GM23338 (cell line): Measurements from ENCODE around the gene TSC22D2. TPM values are rescaled to one million over a fixed set of nuclear protein-coding genes. Genes with fewer than 3 reads are reported as not detected.
A peak's percentile ranks its signal among the peaks of the same experiment; 100 is the strongest.

Source experiments
- ATAC-seq: fragments of 200-7000 bp; cut with Tn5 transposase; 3 replicates; pipeline ENCODE4 v1.9.1; 2020
- DNase-seq: peaks from one replicate; pipeline ENCODE4 v3.0.0-alpha.2; 2015; ENCODE audit warnings: low spot score
- H2AFZ ChIP-seq: fragments of 200-600 bp; sonication (generic); 2 replicates; pipeline ENCODE4 v1.8.0; 2016; ENCODE audit warnings: antibody characterized with exemption, mild to moderate bottlenecking, moderate library complexity
- H3F3A ChIP-seq: fragments of 200-600 bp; sonication (generic); replicated peaks from 2 replicates; pipeline ENCODE4 v1.8.0; 2017; ENCODE audit warnings: antibody characterized with exemption, mixed run types, low read depth
- H3K27ac ChIP-seq: fragments of 200-600 bp; sonication (generic); 2 replicates; pipeline ENCODE4 v1.6.1; 2016; ENCODE audit warnings: low read depth
- H3K27me3 ChIP-seq: fragments of 200-600 bp; sonication (generic); 2 replicates; pipeline ENCODE4 v1.8.0; 2016; ENCODE audit warnings: mild to moderate bottlenecking, mixed run types, moderate library complexity; ENCODE audit not compliant: insufficient read depth
- H3K36me3 ChIP-seq: fragments of 200-600 bp; sonication (generic); 2 replicates; pipeline ENCODE4 v1.8.0; 2016; ENCODE audit warnings: mild to moderate bottlenecking; ENCODE audit not compliant: insufficient read depth
- H3K4me1 ChIP-seq: fragments of 200-600 bp; sonication (generic); 2 replicates; pipeline ENCODE4 v1.8.0; 2016; ENCODE audit warnings: mild to moderate bottlenecking, moderate library complexity; ENCODE audit not compliant: insufficient read depth
- H3K4me2 ChIP-seq: fragments of 200-600 bp; sonication (generic); 2 replicates; pipeline ENCODE4 v1.7.1; 2017; ENCODE audit warnings: mixed run types
- H3K4me3 ChIP-seq: fragments of 200-600 bp; sonication (generic); 2 replicates; pipeline ENCODE4 v1.6.1; 2016; ENCODE audit warnings: mixed run types
- H3K79me2 ChIP-seq: fragments of 200-600 bp; sonication (generic); replicated peaks from 2 replicates; pipeline ENCODE4 v1.8.0; 2017; ENCODE audit warnings: mild to moderate bottlenecking; ENCODE audit not compliant: insufficient read depth
- H3K9me2 ChIP-seq: fragments of 200-600 bp; sonication (generic); 2 replicates; pipeline ENCODE4 v1.8.0; 2017; ENCODE audit not compliant: insufficient read depth
- H4K20me1 ChIP-seq: fragments of 200-600 bp; sonication (generic); replicated peaks from 2 replicates; pipeline ENCODE4 v1.8.0; 2017; ENCODE audit warnings: mild to moderate bottlenecking; ENCODE audit not compliant: insufficient read depth
- H3K27ac Mint-ChIP-seq: 2 replicates; pipeline ENCODE4 v1.8.0; 2020; ENCODE audit warnings: inconsistent platforms, mild to moderate bottlenecking, moderate library complexity, mixed read lengths
- H3K27me3 Mint-ChIP-seq: 3 replicates; pipeline ENCODE4 v1.8.0; 2022; ENCODE audit warnings: low read depth, mild to moderate bottlenecking, moderate library complexity, mixed read lengths, inconsistent platforms; ENCODE audit not compliant: insufficient read depth, poor library complexity
- H3K36me3 Mint-ChIP-seq: 3 replicates; pipeline ENCODE4 v1.8.0; 2021; ENCODE audit warnings: low read depth, mild to moderate bottlenecking, inconsistent platforms, moderate library complexity, mixed read lengths
- H3K4me1 Mint-ChIP-seq: 3 replicates; pipeline ENCODE4 v1.8.0; 2020; ENCODE audit warnings: mild to moderate bottlenecking, inconsistent platforms, mixed read lengths
- H3K4me3 Mint-ChIP-seq: 3 replicates; pipeline ENCODE4 v1.8.0; 2021; ENCODE audit warnings: moderate library complexity, mild to moderate bottlenecking, inconsistent platforms, mixed read lengths
- H3K9me3 Mint-ChIP-seq: 3 replicates; pipeline ENCODE4 v1.8.0; 2020; ENCODE audit warnings: moderate library complexity, mild to moderate bottlenecking, inconsistent platforms, mixed read lengths
- CREB1 ChIP-seq: fragments of 250-450 bp; sonication (Bioruptor Pico); IDR thresholded peaks from 2 replicates; pipeline ENCODE4 v1.5.0; 2020; ENCODE audit warnings: low read depth, mild to moderate bottlenecking, moderate library complexity
- EZH2phosphoT487 ChIP-seq: fragments of 200-600 bp; sonication (generic); IDR thresholded peaks from one replicate; pipeline ENCODE4 v1.8.1; 2018; ENCODE audit warnings: antibody characterized with exemption; ENCODE audit not compliant: unreplicated experiment
- JUNB ChIP-seq: IDR thresholded peaks from one replicate; pipeline ENCODE4 v1.6.1; 2016; ENCODE audit warnings: antibody characterized with exemption; ENCODE audit not compliant: unreplicated experiment
- STAT1 ChIP-seq: IDR thresholded peaks from one replicate; pipeline ENCODE4 v1.6.1; 2016; ENCODE audit warnings: antibody characterized with exemption; ENCODE audit not compliant: unreplicated experiment
- ZNF114 ChIP-seq: fragments of 250-450 bp; sonication (Bioruptor Pico); IDR thresholded peaks from 2 replicates; pipeline ENCODE4 v1.5.0; 2020; ENCODE audit warnings: mild to moderate bottlenecking, moderate library complexity
- ZNF331 ChIP-seq: fragments of 250-450 bp; sonication (Bioruptor Pico); IDR thresholded peaks from 2 replicates; pipeline ENCODE4 v1.5.0; 2020; ENCODE audit warnings: low read depth, mild to moderate bottlenecking, moderate library complexity
- polyA plus RNA-seq: library from polyadenylated mRNA; unstranded; fragments of >200 nt; fragmentation: Nextera tagmentation; extraction: Ambion mirVana; gene quantifications from 2 replicates; pipeline ENCODE4 v1.2.1, GENCODE V29; 2016
- total RNA-seq: library from RNA; depleted of rRNA; stranded (reverse); fragments of >200 nt; shearing (Covaris generic); gene quantifications from 2 replicates; pipeline ENCODE4 v1.2.3, GENCODE V29; 2014
- TF ChIP-seq, protein P1 (sequence below): IDR thresholded peaks from one replicate; pipeline ENCODE4 v1.6.1; 2018; ENCODE audit warnings: antibody characterized with exemption; ENCODE audit not compliant: unreplicated experiment
- TF ChIP-seq, protein P2 (sequence below), 2 experiments: fragments of 200-600 bp in 1 of 2; sonication (generic) in 1 of 2; conservative IDR thresholded peaks; 2 replicates each; pipeline versions ENCODE4 v1.5.1 to v1.6.1; 2016 to 2017; ENCODE audit warnings: antibody characterized with exemption in 2 of 2, low read depth in 2 of 2, mild to moderate bottlenecking in 2 of 2, moderate library complexity in 1 of 2
- TF ChIP-seq, protein P3 (sequence below): IDR thresholded peaks from 2 replicates; pipeline ENCODE4 v1.6.1; 2016; ENCODE audit warnings: antibody characterized with exemption

The TSC22D2 gene
- total and polyA plus RNA-seq, 2 experiments from 2014 or later, result 18.6 to 34.2 TPM

DNA sequence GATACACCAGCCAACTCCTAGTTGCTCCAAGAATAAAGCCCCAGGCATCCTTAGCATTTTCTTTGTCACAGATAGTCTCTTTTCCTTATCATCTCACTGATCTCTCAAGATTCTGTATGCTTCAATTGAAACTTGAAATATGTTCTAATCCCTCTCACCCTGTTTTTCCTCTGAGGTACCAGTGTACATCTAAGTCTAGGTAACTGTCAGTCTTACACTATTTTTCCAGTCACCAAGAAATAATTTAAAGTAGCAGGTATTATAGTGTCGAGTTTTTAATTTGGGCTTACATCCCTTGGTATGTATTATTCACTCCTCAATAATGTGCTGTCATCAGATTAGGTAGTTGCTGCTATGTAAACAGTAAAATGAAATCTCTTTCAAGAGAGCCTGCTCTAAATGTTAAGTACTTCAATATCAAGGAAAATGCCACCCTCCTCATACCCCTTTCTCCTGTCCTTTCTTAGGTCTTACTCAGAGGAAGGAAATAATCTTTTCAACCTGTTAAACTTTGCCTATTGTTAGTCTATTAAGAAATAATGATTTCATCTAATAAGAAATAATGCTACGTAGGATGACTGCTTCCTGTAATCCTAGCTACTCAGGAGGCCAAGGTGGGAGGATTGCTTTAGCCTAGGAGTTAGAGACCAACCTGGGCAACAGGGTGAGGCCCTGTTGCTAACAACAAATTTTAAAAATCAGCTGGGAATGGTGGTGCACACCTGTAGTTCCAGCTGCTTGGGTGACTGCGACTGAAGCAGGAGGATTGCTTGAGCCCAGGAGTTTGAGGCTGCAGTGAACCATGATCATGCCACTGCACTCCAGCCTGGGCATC, 39.8 kb downstream of the TSC22D2 start:
- Histone ChIP-seq H2AFZ (no peak overlapping the region), H3K79me2 (peaks cover 38% of the 10 kb centered on the region), H3K4me2 (no peak overlapping the region), H4K20me1 (peaks cover 5% of the 10 kb centered on the region), H3K4me3 (no peak overlapping the region), H3K4me1 (peaks cover 22% of the 10 kb centered on the region; the same call in 1 of the 2 replicates), H3K36me3 (no peaks in the 10 kb centered on the region), H3K27me3 (no peaks in the 10 kb centered on the region), H3F3A (no peaks in the 10 kb centered on the region), H3K27ac (no peak overlapping the region), H3K9me2 (no peaks in the 10 kb centered on the region)
- H3K36me3 Mint-ChIP-seq, result no peaks in the 10 kb centered on the region
- H3K4me1 Mint-ChIP-seq, result peaks cover 24% of the 10 kb centered on the region
- no peak for TF ChIP-seq ZNF331 (CRISPR knock-in tag)
- TF ChIP-seq STAT1, result no peak
- no peak for TF ChIP-seq CREB1 (CRISPR knock-in tag)
- TF ChIP-seq, protein P1, sequence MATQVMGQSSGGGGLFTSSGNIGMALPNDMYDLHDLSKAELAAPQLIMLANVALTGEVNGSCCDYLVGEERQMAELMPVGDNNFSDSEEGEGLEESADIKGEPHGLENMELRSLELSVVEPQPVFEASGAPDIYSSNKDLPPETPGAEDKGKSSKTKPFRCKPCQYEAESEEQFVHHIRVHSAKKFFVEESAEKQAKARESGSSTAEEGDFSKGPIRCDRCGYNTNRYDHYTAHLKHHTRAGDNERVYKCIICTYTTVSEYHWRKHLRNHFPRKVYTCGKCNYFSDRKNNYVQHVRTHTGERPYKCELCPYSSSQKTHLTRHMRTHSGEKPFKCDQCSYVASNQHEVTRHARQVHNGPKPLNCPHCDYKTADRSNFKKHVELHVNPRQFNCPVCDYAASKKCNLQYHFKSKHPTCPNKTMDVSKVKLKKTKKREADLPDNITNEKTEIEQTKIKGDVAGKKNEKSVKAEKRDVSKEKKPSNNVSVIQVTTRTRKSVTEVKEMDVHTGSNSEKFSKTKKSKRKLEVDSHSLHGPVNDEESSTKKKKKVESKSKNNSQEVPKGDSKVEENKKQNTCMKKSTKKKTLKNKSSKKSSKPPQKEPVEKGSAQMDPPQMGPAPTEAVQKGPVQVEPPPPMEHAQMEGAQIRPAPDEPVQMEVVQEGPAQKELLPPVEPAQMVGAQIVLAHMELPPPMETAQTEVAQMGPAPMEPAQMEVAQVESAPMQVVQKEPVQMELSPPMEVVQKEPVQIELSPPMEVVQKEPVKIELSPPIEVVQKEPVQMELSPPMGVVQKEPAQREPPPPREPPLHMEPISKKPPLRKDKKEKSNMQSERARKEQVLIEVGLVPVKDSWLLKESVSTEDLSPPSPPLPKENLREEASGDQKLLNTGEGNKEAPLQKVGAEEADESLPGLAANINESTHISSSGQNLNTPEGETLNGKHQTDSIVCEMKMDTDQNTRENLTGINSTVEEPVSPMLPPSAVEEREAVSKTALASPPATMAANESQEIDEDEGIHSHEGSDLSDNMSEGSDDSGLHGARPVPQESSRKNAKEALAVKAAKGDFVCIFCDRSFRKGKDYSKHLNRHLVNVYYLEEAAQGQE, result no peak
- no peaks in the 10 kb centered on the region for H3K9me3 Mint-ChIP-seq
- DNase-seq, result no peak
- ATAC-seq, result peak; percentile 40; the same call in 1 of the 3 replicates
- H3K27me3 Mint-ChIP-seq, result no peaks in the 10 kb centered on the region
- H3K27ac Mint-ChIP-seq, result no peak overlapping the region; the same call in 1 of the 2 replicates
- H3K4me3 Mint-ChIP-seq, result no peak overlapping the region

DNA sequence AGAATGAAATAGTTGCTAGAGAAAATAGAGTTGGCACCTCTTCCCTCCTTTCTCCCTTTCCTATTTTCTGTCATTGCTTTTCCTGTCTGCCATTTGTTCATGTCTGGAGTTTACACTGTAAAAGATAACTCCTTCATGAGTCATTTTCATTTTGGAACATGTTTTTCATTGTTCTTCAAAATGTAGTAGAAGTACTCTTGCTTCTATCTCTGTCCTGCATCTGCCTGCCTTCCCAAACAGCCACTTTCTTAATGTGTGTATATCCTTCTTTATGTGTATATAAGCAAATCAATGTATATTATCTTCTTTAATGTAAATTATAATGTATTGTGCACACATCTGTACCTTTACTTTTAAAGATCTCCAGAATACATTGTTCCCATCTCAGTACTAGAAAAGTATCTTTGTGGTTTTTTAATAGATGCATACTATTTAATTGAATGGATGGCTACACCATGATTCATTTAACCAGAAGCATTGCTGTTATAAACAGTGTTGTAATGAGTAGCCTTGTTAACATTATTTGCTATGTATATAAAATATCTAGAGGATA, 41.1 kb downstream of the TSC22D2 start:
- ATAC-seq, result no peak
- H3K36me3 Mint-ChIP-seq, result no peaks in the 10 kb centered on the region
- peaks cover 46% of the 10 kb centered on the region for H3K79me2 ChIP-seq

More for the DNA sequence above, 41.1 kb downstream of the TSC22D2 start:
- Histone ChIP-seq H3K36me3 (no peaks in the 10 kb centered on the region), H4K20me1 (peaks cover 5% of the 10 kb centered on the region), H3K27ac (no peak overlapping the region), H3K9me2 (no peaks in the 10 kb centered on the region), H3K4me3 (no peak overlapping the region), H3K4me2 (no peak overlapping the region), H3K27me3 (no peaks in the 10 kb centered on the region), H3F3A (no peaks in the 10 kb centered on the region), H3K4me1 (peaks cover 22% of the 10 kb centered on the region; the same call in 1 of the 2 replicates), H2AFZ (no peak overlapping the region)
- Mint-ChIP-seq H3K27ac (no peak overlapping the region), H3K4me1 (peaks cover 26% of the 10 kb centered on the region), H3K9me3 (no peaks in the 10 kb centered on the region), H3K4me3 (no peak overlapping the region), H3K27me3 (no peaks in the 10 kb centered on the region)
- no peak for DNase-seq
- TF ChIP-seq ZNF114 (CRISPR knock-in tag) (no peak), JUNB (no peak), EZH2phosphoT487 (no peak), ZNF331 (CRISPR knock-in tag) (no peak)
- TF ChIP-seq, protein P2, sequence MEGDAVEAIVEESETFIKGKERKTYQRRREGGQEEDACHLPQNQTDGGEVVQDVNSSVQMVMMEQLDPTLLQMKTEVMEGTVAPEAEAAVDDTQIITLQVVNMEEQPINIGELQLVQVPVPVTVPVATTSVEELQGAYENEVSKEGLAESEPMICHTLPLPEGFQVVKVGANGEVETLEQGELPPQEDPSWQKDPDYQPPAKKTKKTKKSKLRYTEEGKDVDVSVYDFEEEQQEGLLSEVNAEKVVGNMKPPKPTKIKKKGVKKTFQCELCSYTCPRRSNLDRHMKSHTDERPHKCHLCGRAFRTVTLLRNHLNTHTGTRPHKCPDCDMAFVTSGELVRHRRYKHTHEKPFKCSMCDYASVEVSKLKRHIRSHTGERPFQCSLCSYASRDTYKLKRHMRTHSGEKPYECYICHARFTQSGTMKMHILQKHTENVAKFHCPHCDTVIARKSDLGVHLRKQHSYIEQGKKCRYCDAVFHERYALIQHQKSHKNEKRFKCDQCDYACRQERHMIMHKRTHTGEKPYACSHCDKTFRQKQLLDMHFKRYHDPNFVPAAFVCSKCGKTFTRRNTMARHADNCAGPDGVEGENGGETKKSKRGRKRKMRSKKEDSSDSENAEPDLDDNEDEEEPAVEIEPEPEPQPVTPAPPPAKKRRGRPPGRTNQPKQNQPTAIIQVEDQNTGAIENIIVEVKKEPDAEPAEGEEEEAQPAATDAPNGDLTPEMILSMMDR (conservative IDR thresholded peaks at IDR 0.05; ENCODE audit: low read depth in 2 of 2), result no peak
- TF ChIP-seq, protein P3, sequence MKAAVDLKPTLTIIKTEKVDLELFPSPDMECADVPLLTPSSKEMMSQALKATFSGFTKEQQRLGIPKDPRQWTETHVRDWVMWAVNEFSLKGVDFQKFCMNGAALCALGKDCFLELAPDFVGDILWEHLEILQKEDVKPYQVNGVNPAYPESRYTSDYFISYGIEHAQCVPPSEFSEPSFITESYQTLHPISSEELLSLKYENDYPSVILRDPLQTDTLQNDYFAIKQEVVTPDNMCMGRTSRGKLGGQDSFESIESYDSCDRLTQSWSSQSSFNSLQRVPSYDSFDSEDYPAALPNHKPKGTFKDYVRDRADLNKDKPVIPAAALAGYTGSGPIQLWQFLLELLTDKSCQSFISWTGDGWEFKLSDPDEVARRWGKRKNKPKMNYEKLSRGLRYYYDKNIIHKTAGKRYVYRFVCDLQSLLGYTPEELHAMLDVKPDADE, result no peak
